Measurements from ENCODE around the gene SORBS1.

- TF ChIP-seq CTCF (IDR thresholded peaks at IDR 0.05) (no peak), EP300 (IDR thresholded peaks at IDR 0.05) (no peak), POLR2A (IDR thresholded peaks at IDR 0.05) (no peak), POLR2AphosphoS5 (IDR thresholded peaks at IDR 0.05) (no peak)
These were observed 126.6 kb downstream of the SORBS1 start for GRCh38 chr10:95434583-95434982.
